Right renal pelvis (tissue), 4 donors: ENCODE measurements around the gene PRSS8. TPM values are rescaled to one million over a fixed set of nuclear protein-coding genes. Genes with fewer than 3 reads are reported as not detected.

ENCODE experiments used
- DNase-seq, 4 donors: peaks; one replicate each; pipeline ENCODE4 v3.0.0-alpha.2; 2013; ENCODE audit warnings: low read depth in 4 of 4, low spot score in 3 of 4, missing footprints in 1 of 4
- polyA plus RNA-seq, 4 donors: library from polyadenylated mRNA; unstranded; fragments of 120-200 nt; gene quantifications; one replicate each; pipeline ENCODE4 v1.2.1, GENCODE V29; 2013; ENCODE audit not compliant: insufficient read length in 4 of 4

PRSS8 gene
- polyA plus RNA-seq, 4 donors, result 58.9 to 87.4 (median 63.5) TPM

DNA sequence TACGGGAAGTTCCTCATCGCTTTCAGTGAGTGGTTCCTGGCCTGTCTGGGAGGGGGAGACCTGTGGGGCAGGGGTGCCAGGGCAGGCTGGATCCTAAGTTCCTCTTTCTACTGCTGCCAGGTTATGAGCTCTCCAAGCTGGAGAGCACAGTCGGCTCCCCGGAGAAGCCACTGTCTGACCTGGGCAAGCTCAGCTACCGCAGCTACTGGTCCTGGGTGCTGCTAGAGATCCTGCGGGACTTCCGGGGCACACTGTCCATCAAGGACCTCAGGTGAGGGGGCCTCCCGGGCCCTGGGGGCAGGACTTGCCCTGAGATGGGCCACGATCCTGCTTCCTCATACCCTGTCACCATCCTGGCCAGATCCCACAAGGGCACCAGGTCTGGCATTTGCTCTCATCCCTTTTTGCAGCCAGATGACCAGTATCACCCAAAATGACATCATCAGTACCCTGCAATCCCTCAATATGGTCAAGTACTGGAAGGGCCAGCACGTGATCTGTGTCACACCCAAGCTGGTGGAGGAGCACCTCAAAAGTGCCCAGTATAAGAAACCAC is 5.1 kb downstream of the PRSS8 start:
- no peak for DNase-seq

DNA sequence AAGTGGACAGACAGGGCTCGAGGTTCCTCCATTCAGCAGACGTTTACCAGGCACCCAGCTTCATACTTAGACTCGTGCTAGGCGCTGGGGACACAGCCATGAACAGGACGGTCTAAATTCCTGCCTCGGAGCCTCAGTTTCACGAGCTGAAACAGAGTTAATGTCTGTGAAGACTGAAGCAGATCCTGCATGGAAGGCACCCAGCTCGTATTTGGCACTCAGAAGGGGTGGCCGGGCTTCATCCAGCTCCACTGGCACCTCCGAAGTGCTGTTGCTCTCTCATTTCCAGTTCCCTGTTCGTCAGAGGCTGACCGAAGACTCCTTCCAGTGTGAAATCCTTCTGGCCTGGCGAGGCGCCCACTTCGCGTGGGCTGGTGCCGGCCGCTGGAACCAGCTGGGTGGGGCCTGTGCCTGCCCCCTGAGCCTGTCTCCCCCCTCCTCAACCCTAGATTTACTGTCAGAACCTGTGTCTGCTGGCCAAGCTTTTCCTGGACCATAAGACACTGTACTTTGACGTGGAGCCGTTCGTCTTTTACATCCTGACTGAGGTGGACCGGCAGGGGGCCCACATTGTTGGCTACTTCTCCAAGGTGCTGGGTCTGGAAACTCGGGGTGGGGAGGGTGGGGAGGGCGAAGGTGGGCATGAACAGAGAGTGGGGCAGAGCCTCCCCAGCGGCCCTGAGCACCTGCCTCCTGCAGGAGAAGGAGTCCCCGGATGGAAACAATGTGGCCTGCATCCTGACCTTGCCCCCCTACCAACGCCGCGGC is 5.8 kb downstream of the PRSS8 start:
- DNase-seq, result no peak

DNA sequence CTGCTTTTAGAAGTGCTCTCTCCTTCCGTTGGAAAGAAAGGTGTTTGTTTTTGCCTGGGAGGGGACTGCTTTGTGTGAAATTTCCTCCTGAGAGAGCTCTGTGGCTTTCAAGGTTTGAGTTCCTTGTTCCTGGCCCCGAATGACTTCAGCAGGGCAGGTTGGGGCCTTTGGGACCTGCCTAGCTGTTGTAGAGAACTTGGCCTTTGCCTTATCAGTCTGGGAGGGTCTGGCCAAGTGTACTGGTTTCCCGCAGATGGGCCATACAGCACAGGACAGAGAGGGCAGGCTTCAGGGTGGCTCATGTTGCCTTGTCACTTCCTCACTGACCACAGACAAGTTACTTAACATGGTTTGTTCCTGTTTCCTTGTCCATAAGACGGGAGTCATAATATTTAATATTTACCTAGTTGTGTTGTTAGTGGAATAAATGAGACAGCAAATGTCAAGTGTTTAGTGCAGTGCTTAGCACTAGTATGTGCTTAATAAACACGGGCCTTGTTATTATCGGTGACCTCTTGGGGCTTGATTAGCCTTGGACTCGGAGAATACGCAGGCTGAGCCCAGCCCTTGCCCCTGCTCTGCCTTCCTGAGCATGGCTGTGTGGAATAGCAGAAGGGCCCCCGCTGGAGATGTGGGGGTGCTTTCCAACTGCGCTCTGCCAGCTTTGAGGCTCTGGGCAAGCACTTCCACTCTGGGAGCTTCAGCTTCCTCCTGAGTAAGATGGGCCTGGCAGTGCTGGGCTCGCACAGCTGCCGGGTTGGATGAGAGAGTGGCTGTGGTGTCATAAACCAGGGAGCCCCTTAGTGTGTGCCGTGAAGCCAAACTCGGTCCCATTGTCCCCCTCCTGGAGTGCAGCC is 6.6 kb downstream of the PRSS8 start:
- no peak for DNase-seq

DNA sequence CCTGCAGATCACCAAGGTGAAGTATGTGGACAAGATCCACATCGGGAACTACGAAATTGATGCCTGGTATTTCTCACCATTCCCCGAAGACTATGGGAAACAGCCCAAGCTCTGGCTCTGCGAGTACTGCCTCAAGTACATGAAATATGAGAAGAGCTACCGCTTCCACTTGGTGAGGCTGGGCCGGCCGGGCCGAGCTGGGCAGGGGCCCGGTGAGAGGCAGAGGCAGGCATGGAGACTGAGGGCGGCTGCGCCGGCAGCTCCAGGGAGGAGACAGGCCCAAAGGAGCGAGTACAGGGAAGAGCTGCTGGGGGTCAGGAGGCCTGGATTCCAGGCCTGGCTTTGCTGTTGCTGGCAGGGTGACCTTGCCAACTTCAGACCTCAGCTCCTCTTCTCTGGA is 8.3 kb downstream of the PRSS8 start:
- DNase-seq, result no peak

DNA sequence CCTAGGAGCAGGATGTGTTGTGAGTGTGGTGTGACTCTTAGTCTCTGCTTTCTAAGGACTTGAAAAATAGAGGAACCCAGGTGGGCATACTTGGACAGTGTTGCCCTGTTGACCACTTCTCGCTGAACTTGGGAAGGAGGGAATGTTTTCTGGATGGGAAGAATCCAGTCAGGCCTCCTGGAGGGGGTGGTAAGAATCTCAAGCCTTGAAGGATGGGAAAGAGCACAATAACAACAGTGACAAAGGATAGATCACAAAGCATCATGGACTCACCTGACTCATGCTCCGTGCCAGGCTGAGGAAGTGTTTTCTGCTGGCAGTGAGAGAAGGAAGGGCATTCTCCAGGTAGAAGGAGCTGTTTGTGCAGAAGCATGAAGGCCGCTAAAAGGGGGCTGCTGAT is 9.7 kb downstream of the PRSS8 start:
- DNase-seq, result no peak

DNA sequence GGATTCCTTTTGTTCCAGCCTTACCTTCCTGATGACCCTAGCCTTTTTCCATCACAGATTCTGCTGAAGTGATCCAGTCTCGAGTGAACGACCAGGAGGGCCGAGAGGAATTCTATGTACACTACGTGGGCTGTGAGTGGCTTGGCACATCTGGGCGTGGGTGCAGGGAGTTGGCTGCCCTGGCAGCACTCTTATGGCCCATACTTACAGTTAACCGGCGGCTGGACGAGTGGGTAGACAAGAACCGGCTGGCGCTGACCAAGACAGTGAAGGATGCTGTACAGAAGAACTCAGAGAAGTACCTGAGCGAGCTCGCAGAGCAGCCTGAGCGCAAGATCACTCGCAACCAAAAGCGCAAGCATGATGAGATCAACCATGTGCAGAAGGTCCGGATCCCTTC is 15.4 kb downstream of the PRSS8 start:
- DNase-seq, result no peak

DNA sequence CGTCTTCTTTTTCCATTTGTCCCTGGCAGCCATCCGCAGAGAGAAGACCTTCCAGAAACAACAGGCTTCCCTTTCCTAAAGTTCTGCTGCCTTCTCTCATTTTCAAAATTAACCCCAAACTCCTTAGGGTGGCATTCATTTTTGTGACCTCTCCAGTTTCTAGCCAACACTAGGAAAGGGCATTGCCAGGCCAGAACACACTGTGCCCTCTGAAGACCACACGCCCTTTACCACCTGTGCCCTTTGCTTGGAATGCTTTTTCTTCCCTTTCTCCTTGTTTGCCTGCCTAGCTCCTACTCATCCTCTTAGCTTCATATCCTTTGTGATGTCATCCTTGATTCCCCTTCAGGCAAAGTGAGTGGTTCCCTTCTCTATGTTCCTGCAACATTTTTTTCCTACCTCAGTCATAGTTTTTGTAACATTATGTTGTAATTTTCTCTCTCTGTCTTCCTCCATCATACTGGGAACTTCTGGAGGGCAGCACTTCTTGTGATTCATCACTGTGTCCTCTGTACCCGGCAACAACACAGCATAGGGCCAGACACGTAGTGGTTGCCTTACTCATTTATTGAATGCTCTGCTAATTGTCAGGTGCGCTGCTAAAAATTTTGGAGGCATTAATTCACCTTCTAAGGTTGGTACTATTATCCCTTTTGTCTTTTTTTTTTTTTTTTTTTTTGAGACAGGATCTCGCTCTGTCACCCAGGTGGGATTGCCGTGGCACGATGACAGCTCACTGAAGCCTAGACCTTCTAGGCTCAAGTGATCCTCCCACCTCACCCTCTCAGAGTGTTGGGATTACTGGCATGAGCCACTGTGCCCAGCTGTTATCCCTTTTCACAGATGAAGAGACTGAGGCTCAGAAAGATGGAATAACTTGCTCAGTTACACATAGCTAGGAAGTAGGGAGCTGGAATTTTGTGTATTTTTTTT is 17.0 kb downstream of the PRSS8 start:
- no peak for DNase-seq

DNA sequence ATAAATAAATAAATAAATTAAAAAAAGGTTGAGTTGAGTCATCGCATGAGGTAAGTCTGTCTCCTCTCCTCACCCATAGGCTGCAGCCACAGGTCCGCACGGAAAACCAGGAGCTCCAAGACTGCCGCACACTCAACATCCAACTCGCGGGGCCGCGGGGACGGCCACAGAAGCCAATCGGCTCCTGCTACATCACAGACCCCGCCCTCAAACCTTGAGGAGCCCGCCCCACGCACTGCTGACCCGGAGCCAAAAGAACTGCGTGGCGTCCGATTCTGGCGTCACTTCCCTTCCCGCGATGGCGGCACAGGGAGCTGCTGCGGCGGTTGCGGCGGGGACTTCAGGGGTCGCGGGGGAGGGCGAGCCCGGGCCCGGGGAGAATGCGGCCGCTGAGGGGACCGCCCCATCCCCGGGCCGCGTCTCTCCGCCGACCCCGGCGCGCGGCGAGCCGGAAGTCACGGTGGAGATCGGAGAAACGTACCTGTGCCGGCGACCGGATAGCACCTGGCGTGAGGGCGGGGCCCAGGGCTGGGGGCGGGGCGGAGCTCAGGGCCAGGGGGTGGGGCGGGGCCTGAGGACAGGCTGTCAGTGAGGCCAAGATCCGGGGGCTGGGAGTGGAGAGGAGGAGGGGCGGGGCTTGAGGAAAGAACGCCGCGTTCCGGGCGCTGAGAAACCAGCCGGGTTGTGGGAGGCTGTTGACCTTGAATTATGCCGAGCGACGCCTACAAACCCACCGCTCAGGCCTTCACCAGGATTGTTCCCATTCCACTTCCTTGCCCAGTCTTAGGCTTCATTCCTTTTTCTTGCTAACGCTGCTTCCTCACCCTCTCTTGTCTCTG is 17.9 kb downstream of the PRSS8 start, which contains the start of gene KAT8:
Gene KAT8 (plus strand): TSS at position 281 of the 839 bp plus-strand sequence. CDS start 18 bp downstream, at position 299.
- DNase-seq, result peak; percentile 94 to 97 (median 96)

DNA sequence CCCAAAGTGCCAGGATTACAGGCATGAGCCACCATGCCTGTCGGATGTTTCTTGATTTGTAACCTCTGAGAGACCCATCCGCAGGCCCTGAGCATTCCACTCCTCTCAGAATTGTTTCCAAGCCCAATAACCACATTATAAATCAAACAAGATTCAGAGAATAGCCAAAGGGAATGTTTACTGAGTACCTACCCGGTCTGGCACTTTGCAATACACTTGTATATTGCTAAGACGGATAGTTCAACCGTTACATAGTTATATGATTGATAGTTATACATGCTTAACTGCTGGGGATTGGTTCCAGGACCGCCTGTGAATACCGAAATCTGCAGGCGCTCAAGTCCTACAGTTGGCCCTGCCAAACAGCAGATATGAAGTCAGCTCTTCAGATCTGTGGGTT is 21.1 kb downstream of the PRSS8 start:
- DNase-seq, result no peak

DNA sequence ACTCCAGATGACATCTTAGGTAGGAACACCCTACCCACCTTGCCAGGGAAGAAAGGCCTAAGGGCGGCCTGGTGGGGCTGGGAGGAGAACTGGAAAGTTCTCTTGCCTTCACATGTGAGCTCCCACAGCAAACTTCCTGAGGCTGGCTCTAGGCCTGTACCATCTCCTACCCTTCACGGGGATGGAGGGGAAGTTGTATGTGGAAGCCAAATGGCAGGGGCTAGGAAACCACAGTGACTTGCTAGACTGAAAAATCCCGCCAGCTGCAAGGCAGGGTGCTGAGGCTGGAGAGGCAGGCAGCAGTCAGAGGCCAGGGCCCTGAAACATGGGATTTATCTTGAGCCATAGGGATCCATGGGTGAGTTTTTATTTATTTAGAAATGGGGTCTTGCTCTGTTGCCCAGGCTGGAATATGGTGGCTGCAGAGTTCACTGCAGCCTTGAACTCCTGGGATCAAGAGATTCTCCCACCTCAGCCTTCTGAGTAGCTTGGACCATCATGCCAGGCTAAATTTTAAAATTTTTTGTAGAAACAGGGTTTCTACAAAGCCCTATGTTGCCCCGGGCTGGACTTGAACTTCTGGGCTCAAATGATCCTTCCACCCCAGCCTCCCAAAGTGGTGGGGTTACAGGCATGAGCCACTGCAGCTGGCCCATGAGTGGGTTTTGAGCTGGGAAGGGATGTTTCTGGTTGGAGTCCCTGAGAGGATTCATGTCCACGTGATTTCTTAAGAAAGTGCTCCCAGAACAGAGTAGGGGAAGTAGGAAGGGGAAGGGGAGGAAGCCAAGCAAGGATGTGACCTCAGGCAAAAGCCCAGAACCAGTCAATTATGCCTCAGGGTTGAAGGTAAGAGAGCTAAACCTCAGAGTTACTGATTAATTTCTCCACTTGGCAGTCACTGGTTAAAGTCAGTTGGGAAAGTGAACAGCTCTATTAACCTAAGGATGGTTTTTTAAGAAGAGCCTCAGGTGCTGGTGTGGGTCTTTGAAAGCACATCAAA is 22.1 kb downstream of the PRSS8 start:
- DNase-seq, result no peak

DNA sequence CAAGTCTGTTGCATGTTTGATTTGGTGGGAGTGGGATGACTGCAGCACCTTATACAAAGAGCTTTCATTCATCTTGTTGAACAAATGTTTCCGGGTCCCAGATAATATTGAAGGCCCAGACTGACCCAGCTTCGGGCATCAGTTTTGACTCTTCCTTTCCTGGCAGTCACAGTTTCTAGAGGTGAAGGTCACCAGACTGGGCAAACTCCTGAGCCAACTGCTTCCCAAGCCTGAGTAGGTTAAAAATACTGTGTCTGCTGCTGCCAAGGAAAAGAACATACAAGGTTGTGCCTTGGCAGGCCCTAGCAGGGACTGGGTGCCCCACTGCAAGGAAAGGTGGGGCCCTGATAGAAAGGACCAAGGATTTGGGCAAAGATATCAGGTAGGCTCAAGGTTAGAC is 22.8 kb downstream of the PRSS8 start:
- no peak for DNase-seq

DNA sequence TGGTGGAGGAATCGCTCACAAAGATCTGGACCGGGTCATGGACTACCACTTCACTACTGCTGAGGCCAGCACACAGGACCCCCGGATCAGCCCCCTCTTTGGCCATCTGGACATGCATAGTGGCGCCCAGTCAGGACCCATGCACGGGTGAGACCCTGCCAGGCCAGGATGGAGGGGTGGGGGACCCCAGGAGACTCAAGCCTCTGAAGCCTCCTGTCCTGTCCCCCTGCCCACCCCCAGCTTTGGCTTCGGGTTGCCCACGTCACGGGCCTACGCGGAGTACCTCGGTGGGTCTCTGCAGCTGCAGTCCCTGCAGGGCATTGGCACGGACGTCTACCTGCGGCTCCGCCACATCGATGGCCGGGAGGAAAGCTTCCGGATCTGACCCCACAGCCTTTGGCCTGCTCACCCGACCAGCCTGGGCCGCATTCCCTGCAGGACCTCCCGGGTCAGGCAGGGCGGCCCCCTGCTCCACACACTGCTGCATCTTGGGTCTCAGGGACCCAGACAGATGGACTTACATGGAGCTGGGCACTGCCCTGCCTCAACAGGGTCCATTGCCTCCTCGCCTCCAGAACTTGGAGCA is 23.6 kb downstream of the PRSS8 start:
- no peak for DNase-seq

DNA sequence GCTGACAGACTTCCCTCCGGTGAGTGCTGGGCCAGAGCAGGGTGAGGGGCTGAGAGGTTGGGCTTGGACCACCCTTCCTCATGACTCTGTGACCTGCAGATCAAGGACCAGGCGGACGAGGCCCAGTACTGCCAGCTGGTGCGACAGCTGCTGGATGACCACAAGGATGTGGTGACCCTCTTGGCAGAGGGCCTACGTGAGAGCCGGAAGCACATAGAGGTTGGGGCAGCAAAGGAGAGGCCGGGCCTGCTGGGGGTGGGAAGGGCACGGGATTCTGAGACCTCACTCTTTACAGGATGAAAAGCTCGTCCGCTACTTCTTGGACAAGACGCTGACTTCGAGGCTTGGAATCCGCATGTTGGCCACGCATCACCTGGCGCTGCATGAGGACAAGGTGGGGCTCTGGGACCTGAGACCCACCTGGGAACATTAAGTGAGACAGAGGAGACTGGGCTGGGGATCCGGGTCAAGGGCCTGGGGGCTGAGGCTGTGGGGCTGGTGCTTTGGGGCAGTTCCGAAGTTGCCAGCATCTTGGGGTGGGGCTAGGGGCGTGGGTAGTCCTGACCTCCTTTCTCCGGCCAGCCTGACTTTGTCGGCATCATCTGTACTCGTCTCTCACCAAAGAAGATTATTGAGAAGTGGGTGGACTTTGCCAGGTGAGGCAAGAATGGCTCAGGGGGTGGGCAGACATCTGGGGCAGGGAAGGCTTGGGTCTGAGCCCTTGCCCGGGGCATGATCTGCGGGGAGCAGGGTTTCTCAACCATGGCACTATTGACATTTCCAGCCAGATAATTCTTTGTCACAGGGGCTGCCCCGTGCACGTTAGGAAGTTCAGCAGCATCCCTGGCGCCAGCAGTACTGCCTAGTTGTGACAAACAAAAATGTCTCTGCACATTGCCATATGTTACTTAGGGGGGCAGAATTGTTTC is 25.2 kb downstream of the PRSS8 start:
- no peak for DNase-seq

DNA sequence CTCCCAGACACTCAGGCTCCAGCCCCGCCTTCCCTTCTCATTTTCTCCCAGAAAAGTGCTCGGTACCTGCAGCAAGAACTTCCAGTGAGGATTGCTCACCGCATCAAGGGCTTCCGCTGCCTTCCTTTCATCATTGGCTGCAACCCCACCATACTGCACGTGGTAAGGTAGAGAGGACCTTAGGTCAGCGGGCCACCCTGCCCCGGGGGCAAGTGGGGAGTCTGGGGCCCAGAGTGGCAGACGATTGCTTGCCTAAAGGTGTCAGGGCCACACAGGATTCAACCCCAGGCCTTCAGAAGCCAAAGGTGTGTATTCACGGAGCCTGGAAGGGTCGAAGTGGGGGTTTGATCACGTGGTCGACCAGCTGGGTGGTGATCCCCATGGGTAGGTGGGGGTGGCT is 25.9 kb downstream of the PRSS8 start:
- DNase-seq, result no peak

DNA sequence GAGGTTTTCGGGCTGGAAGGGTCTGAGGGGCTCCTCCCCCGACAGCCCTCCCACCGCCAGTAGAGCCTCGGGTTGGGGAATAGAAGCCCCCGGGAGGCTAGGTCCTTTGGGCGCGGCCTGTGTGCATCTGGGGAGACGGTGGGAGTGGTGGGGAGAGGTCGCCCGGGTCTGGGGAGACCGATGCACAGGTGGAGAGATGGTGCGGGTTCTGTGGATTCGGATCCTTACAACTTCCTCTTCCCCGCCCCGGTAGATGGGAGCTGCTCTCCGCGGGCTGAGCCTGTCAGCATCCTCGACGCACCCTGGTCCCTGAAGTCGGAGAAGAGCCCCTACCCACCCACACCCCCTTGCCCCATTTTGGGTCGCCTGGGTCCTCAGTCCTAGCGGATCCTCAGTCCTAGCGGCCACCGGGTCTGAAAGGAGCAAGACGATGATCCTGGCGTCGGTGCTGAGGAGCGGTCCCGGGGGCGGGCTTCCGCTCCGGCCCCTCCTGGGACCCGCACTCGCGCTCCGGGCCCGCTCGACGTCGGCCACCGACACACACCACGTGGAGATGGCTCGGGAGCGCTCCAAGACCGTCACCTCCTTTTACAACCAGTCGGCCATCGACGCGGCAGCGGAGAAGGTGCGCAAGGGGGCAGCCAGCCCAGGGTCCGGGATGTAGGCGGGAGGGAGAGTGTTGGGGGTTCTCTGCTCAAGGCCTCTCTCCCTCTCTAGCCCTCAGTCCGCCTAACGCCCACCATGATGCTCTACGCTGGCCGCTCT is 26.6 kb downstream of the PRSS8 start:
- no peak for DNase-seq
